Suprapubic skin (tissue), 3 donors: ENCODE measurements around the gene PTPRN2.
"Not testable (repeated sequence)": the region's sequence is repeated elsewhere in the genome, so short reads cannot be mapped to it uniquely, and the experiment has no call there.

Experiments
- CTCF ChIP-seq, 2 donors: fragments of 200-600 bp in 1 of 2; fragments of 450-650 bp in 1 of 2; sonication (generic) in 1 of 2; IDR thresholded peaks; one replicate each; pipeline ENCODE4 v1.5.1; 2016 to 2019; ENCODE audit warnings: antibody characterized with exemption in 2 of 2, mild to moderate bottlenecking in 1 of 2, moderate library complexity in 1 of 2
- EP300 ChIP-seq: sonication (generic); formaldehyde crosslinking; IDR thresholded peaks from one replicate; pipeline ENCODE4 v1.6.1; 2017; ENCODE audit warnings: antibody characterized with exemption
- POLR2A ChIP-seq, 2 donors: fragments of 450-650 bp; IDR thresholded peaks; one replicate each; pipeline ENCODE4 v1.6.1; 2017; ENCODE audit warnings: antibody characterized with exemption in 2 of 2, mild to moderate bottlenecking in 2 of 2, moderate library complexity in 2 of 2

GRCh38 chr7:158534134-158534515, 53.5 kb downstream of the PTPRN2 start:
- TF ChIP-seq CTCF (IDR thresholded peaks at IDR 0.05); POLR2A (IDR thresholded peaks at IDR 0.05); EP300: not testable (repeated sequence)
